ENCODE data around the gene VSIG8.

DNA sequence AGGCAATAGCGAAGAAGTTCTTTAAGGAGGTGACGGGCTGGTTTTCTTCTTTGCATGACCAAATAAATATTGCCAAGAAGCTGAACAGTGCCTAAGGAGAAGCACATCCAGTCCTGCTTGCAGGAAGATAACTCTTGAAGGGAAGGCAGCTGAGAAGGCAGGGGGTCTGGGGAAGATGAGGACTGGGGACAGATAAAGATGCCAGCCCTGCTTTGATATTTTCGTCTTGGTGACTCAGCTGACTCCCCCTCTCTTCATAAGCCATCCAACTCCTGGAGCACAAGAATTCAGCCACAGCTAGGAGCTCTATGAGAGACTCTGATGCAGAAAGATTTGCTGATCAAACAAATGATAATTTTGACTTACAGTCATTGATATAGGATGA lies 34.1 kb upstream of the VSIG8 start:
- TF ChIP-seq, protein P1, sequence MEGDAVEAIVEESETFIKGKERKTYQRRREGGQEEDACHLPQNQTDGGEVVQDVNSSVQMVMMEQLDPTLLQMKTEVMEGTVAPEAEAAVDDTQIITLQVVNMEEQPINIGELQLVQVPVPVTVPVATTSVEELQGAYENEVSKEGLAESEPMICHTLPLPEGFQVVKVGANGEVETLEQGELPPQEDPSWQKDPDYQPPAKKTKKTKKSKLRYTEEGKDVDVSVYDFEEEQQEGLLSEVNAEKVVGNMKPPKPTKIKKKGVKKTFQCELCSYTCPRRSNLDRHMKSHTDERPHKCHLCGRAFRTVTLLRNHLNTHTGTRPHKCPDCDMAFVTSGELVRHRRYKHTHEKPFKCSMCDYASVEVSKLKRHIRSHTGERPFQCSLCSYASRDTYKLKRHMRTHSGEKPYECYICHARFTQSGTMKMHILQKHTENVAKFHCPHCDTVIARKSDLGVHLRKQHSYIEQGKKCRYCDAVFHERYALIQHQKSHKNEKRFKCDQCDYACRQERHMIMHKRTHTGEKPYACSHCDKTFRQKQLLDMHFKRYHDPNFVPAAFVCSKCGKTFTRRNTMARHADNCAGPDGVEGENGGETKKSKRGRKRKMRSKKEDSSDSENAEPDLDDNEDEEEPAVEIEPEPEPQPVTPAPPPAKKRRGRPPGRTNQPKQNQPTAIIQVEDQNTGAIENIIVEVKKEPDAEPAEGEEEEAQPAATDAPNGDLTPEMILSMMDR (IDR thresholded peaks at IDR 0.05; ENCODE audit: low read length), result no peak
- TF ChIP-seq EZH2phosphoT487 (IDR thresholded peaks at IDR 0.05; ENCODE audit: low read length) (no peak), EZH2 (optimal IDR thresholded peaks at IDR 0.05; ENCODE audit: low read depth, low read length) (no peak)

Data from MM.1S (cell line).